ENCODE data around the gene PARP14. TPM values are rescaled to one million over a fixed set of nuclear protein-coding genes. Genes with fewer than 3 reads are reported as not detected.

PARP14 gene, protein sequence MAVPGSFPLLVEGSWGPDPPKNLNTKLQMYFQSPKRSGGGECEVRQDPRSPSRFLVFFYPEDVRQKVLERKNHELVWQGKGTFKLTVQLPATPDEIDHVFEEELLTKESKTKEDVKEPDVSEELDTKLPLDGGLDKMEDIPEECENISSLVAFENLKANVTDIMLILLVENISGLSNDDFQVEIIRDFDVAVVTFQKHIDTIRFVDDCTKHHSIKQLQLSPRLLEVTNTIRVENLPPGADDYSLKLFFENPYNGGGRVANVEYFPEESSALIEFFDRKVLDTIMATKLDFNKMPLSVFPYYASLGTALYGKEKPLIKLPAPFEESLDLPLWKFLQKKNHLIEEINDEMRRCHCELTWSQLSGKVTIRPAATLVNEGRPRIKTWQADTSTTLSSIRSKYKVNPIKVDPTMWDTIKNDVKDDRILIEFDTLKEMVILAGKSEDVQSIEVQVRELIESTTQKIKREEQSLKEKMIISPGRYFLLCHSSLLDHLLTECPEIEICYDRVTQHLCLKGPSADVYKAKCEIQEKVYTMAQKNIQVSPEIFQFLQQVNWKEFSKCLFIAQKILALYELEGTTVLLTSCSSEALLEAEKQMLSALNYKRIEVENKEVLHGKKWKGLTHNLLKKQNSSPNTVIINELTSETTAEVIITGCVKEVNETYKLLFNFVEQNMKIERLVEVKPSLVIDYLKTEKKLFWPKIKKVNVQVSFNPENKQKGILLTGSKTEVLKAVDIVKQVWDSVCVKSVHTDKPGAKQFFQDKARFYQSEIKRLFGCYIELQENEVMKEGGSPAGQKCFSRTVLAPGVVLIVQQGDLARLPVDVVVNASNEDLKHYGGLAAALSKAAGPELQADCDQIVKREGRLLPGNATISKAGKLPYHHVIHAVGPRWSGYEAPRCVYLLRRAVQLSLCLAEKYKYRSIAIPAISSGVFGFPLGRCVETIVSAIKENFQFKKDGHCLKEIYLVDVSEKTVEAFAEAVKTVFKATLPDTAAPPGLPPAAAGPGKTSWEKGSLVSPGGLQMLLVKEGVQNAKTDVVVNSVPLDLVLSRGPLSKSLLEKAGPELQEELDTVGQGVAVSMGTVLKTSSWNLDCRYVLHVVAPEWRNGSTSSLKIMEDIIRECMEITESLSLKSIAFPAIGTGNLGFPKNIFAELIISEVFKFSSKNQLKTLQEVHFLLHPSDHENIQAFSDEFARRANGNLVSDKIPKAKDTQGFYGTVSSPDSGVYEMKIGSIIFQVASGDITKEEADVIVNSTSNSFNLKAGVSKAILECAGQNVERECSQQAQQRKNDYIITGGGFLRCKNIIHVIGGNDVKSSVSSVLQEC (N-terminal part only)
- 10 to 100 TPM in 3 of 4 donors, 1 to 10 TPM in 1; 6.0 to 12.3 (median 10.5) TPM for total RNA-seq

DNA sequence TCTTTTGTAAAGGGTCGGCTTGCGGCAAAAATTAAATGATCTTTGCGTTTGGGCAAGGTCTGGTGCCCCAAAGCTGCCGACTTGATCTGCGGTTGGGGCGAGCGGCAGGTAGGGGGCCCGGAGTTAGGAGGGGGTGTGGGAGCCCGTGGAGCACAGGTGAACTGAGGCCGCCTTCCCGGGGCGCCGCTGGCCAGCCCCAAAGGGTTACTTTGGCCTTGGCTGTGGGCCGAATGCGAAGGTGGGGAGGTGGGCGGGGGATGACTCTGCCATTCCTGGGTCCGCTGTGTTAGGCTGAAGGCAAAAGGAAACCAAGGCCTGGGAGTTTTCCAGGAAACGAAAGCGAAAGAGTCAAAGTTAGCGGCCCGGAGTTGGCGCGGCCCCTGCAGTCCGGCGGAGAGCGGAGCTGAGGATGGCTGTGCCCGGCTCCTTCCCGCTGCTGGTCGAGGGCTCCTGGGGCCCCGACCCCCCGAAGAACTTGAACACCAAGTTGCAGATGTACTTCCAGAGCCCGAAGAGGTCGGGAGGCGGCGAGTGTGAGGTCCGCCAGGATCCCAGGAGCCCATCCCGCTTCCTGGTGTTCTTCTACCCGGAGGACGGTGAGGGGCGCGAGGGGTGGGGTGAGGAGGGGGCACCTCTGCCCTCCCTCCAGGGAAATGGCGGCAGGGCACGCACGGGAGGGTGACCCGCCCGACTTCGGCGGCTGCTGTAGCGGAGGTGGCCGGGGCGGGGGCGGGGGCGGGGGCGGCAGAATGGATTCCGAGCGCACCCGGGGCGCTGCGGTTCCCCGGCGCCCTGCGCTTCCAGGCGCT, at the start of gene PARP14:
TSS of gene PARP14 (plus strand) at position 365 of the 809 bp plus-strand sequence. CDS start at position 410, 45 bp downstream.
- Histone ChIP-seq H3K4me1 (peaks cover 21 to 24% of the 10 kb centered on the region in 2 donors), H3K27ac (peak within 1 kb of the TSS; percentile 84 to 87 (median 86)), H3K9me3 (no peaks in the 10 kb centered on the region), H3K36me3 (peaks cover 0 to under 1% of the 10 kb centered on the region in 2 donors), H3K27me3 (no peaks in the 10 kb centered on the region), H3K4me3 (peak within 1 kb of the TSS; percentile 84 to 98 (median 98))
- TF ChIP-seq POLR2A (IDR thresholded peaks at IDR 0.05) = peak; percentile 40 to 55
- TF ChIP-seq, protein P1, sequence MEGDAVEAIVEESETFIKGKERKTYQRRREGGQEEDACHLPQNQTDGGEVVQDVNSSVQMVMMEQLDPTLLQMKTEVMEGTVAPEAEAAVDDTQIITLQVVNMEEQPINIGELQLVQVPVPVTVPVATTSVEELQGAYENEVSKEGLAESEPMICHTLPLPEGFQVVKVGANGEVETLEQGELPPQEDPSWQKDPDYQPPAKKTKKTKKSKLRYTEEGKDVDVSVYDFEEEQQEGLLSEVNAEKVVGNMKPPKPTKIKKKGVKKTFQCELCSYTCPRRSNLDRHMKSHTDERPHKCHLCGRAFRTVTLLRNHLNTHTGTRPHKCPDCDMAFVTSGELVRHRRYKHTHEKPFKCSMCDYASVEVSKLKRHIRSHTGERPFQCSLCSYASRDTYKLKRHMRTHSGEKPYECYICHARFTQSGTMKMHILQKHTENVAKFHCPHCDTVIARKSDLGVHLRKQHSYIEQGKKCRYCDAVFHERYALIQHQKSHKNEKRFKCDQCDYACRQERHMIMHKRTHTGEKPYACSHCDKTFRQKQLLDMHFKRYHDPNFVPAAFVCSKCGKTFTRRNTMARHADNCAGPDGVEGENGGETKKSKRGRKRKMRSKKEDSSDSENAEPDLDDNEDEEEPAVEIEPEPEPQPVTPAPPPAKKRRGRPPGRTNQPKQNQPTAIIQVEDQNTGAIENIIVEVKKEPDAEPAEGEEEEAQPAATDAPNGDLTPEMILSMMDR (IDR thresholded peaks at IDR 0.05 in 4 of 5, conservative IDR thresholded peaks at IDR 0.05 in 1 of 5) = peak in 2 of 5 experiments; percentile 29 to 36
- in situ Hi-C loops (cut with MboI; ENCODE audit: low sequenced_read_pairs in 4 of 4) (loop anchor here in 2 of 4 donors (25.0 kb wide), 2 partner anchors 118 to 1143 kb away; partner anchors contain the start of genes DTX3L (in 1 of the 2), PARP9 (in 1 of the 2) and POLQ (in 1 of the 2)), intact Hi-C loops (cut with DNase I; ENCODE audit: low total_unique reads) (loop anchor here (2.0 to 5.0 kb wide), 3 partner anchors 117 to 1133 kb away; partner anchors contain the start of genes POLQ and SLC49A4)
- DNase-seq = peak; percentile 28 to 57
- peak; percentile 75 to 79 for ATAC-seq

DNA sequence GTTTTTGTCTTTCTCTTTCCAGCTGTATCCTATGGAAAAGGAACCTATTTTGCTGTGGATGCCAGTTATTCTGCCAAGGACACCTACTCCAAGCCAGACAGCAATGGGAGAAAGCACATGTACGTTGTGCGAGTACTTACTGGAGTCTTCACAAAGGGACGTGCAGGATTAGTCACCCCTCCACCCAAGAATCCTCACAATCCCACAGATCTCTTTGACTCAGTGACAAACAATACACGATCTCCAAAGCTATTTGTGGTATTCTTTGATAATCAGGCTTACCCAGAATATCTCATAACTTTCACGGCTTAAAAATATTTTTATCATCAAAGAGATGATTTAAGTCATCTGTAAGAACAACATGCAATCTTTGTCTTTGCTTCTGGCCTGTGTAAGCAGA, 44.9 kb upstream of the PARP14 start:
- H3K27ac ChIP-seq = no peak overlapping the region
- no peaks in the 10 kb centered on the region for H3K9me3 ChIP-seq
- ATAC-seq = no peak
- in situ Hi-C loops (cut with MboI; ENCODE audit: low sequenced_read_pairs in 4 of 4) = no loop called here
- no peaks in the 10 kb centered on the region for H3K4me1 ChIP-seq
- H3K4me3 ChIP-seq = no peak overlapping the region
- TF ChIP-seq, protein P1 (IDR thresholded peaks at IDR 0.05 in 4 of 5, conservative IDR thresholded peaks at IDR 0.05 in 1 of 5) = no peak
- H3K36me3 ChIP-seq = no peaks in the 10 kb centered on the region
- intact Hi-C loops (cut with DNase I; ENCODE audit: low total_unique reads) = no loop called here
- no peaks in the 10 kb centered on the region for H3K27me3 ChIP-seq
- DNase-seq = no peak

DNA sequence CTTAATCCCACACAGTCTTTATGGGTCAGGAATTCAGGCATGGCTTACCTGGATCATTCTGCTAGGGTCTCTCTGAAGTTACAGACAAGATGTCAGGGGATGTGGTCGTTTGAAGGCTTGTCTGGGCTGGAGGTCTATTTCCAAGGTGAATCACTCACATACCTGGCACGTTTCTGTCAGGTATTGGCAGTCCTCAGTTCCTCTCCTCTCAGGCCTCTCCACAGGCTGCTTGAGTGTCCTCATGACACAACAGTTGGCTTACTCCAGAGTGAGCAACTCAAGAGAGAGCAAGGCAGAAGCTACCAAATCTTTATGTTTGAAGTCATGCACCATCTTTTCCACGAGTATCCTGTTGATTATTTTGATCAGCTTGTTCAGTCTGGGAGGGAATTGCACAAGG, 43.9 kb upstream of the PARP14 start:
- Histone ChIP-seq H3K27ac (no peak overlapping the region), H3K9me3 (no peaks in the 10 kb centered on the region), H3K27me3 (no peaks in the 10 kb centered on the region), H3K4me3 (no peak overlapping the region), H3K4me1 (no peaks in the 10 kb centered on the region), H3K36me3 (no peaks in the 10 kb centered on the region)
- ATAC-seq = no peak
- DNase-seq = no peak
- TF ChIP-seq POLR2A (IDR thresholded peaks at IDR 0.05) = no peak
- TF ChIP-seq, protein P1 (IDR thresholded peaks at IDR 0.05 in 4 of 5, conservative IDR thresholded peaks at IDR 0.05 in 1 of 5) = no peak
- intact Hi-C loops (cut with DNase I; ENCODE audit: low total_unique reads) = no loop called here
- in situ Hi-C loops (cut with MboI; ENCODE audit: low sequenced_read_pairs in 4 of 4) = no loop called here
